Caco-2 (cell line): ENCODE data around the gene HBG1. TPM values are rescaled to one million over a fixed set of nuclear protein-coding genes. Genes with fewer than 3 reads are reported as not detected.

Source experiments
- BruUV-seq: library from RNA; stranded (reverse); fragments of 400-500 nt; replicated peaks from 2 replicates; lab custom pipeline; 2021; lab: Mats Ljungman, UMichigan
- CTCF ChIA-PET: fragments of 300-600 bp; sonication (Branson Sonifier 250); formaldehyde crosslinking; loops from one replicate; lab custom pipeline; 2022; ENCODE audit warnings: antibody characterized with exemption; lab: Charles Lee
- POLR2A ChIA-PET: fragments of 300-600 bp; sonication (Branson Sonifier 250); formaldehyde crosslinking; loops from one replicate; lab custom pipeline; 2022; ENCODE audit warnings: antibody characterized with exemption; lab: Charles Lee
- DNase-seq, 2 experiments: peaks; one replicate each; pipeline versions ENCODE4 v3.0.0 to v3.0.0-alpha.2; 2020 to 2022
- H3K27me3 ChIP-seq: replicated peaks from 2 replicates; pipeline ENCODE4 v1.6.0; 2011; ENCODE audit warnings: low read length; ENCODE audit not compliant: control insufficient read depth, insufficient read depth
- H3K36me3 ChIP-seq: 2 replicates; pipeline ENCODE4 v1.5.1; 2011; ENCODE audit warnings: low read length; ENCODE audit not compliant: control insufficient read depth, insufficient read depth
- H3K4me1 ChIP-seq: fragments of 250-450 bp; sonication (Bioruptor Pico); 2 replicates; pipeline ENCODE4 v1.5.1; 2020; ENCODE audit warnings: mild to moderate bottlenecking
- H3K4me3 ChIP-seq: 2 replicates; pipeline ENCODE4 v1.5.1; 2011; ENCODE audit warnings: low read depth, mild to moderate bottlenecking, control low read depth, low read length
- H3K9me3 ChIP-seq: fragments of 250-450 bp; sonication (Bioruptor Pico); 2 replicates; pipeline ENCODE4 v1.5.1; 2020; ENCODE audit warnings: mild to moderate bottlenecking, moderate library complexity
- H3K27ac Mint-ChIP-seq: one replicate; pipeline ENCODE4 v1.8.0; 2022; ENCODE audit warnings: mixed read lengths; ENCODE audit not compliant: unreplicated experiment
- H3K27me3 Mint-ChIP-seq: one replicate; pipeline ENCODE4 v1.8.0; 2022; ENCODE audit warnings: mixed read lengths; ENCODE audit not compliant: insufficient read depth, unreplicated experiment
- H3K36me3 Mint-ChIP-seq: one replicate; pipeline ENCODE4 v1.8.0; 2022; ENCODE audit warnings: mild to moderate bottlenecking, mixed read lengths; ENCODE audit not compliant: insufficient read depth, unreplicated experiment
- H3K4me1 Mint-ChIP-seq: one replicate; pipeline ENCODE4 v1.8.0; 2022; ENCODE audit warnings: low read depth, mixed read lengths; ENCODE audit not compliant: unreplicated experiment
- H3K4me3 Mint-ChIP-seq: one replicate; pipeline ENCODE4 v1.8.0; 2022; ENCODE audit warnings: mild to moderate bottlenecking, moderate library complexity, mixed read lengths; ENCODE audit not compliant: unreplicated experiment
- H3K9me3 Mint-ChIP-seq: one replicate; pipeline ENCODE4 v1.8.0; 2022; ENCODE audit warnings: mixed read lengths; ENCODE audit not compliant: unreplicated experiment
- intact Hi-C: fragments of 100-400 bp; cut with micrococcal nuclease; formaldehyde crosslinking; loops from one replicate; pipeline ENCODE4 v1.10.0; 2022; ENCODE audit not compliant: unreplicated experiment
- total RNA-seq: library from RNA; stranded (reverse); gene quantifications from 2 replicates; pipeline ENCODE4 v1.2.3, GENCODE V29; 2022
- TF ChIP-seq, protein P1 (sequence below), 2 experiments: fragments of 200-600 bp in 1 of 2; IDR thresholded peaks; 1 replicate in 1 of 2; 2 replicates in 1 of 2; pipeline versions ENCODE4 v1.5.1 to v1.8.0; 2011 to 2022; ENCODE audit warnings: antibody characterized with exemption in 1 of 2, control low read depth in 1 of 2, inconsistent platforms in 1 of 2, low read depth in 1 of 2, low read length in 1 of 2, mild to moderate bottlenecking in 1 of 2, moderate library complexity in 1 of 2; ENCODE audit not compliant: insufficient read depth in 1 of 2, severe bottlenecking in 1 of 2, unreplicated experiment in 1 of 2

The HBG1 gene
- total RNA-seq, 1 experiment from 2014 or later, result not detected

DNA sequence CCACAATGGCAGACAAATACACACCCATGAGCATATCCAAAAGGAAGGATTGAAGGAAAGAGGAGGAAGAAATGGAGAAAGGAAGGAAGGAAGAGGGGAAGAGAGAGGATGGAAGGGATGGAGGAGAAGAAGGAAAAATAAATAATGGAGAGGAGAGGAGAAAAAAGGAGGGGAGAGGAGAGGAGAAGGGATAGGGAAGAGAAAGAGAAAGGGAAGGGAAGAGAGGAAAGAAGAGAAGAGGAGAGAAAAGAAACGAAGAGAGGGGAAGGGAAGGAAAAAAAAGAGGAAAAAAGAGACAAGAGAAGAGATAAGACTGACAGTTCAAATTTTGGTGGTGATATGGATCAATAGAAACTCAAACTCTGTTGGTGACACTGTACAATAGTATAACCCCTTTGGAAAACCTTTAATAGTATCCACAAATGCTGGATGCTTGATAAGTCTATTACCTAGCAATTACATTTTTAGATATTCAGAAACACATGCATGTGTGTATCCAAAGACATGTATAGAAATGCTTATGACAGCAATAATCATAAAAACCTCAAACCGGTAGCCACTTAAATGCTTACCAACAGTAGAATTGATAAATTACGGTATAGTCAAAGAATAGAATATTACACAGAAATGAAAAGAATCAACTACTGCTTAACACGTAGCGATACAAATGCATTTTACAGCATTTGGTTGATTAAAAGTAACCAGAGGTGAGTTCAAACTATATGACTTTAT is 14.1 kb downstream of the HBG1 start:
- ChIA-PET POLR2A (no interaction called here), CTCF (no interaction called here)
- no peaks in the 10 kb centered on the region for H3K36me3 Mint-ChIP-seq
- no peaks in the 10 kb centered on the region for H3K36me3 ChIP-seq
- no peaks in the 10 kb centered on the region for H3K27me3 ChIP-seq
- BruUV-seq, result no TSS peak
- no peak overlapping the region for H3K4me3 ChIP-seq
- no peak for DNase-seq
- intact Hi-C loops, result no loop called here
- no peaks in the 10 kb centered on the region for H3K9me3 ChIP-seq
- no peaks in the 10 kb centered on the region for H3K4me1 ChIP-seq
- H3K9me3 Mint-ChIP-seq, result no peaks in the 10 kb centered on the region
- TF ChIP-seq, protein P1, sequence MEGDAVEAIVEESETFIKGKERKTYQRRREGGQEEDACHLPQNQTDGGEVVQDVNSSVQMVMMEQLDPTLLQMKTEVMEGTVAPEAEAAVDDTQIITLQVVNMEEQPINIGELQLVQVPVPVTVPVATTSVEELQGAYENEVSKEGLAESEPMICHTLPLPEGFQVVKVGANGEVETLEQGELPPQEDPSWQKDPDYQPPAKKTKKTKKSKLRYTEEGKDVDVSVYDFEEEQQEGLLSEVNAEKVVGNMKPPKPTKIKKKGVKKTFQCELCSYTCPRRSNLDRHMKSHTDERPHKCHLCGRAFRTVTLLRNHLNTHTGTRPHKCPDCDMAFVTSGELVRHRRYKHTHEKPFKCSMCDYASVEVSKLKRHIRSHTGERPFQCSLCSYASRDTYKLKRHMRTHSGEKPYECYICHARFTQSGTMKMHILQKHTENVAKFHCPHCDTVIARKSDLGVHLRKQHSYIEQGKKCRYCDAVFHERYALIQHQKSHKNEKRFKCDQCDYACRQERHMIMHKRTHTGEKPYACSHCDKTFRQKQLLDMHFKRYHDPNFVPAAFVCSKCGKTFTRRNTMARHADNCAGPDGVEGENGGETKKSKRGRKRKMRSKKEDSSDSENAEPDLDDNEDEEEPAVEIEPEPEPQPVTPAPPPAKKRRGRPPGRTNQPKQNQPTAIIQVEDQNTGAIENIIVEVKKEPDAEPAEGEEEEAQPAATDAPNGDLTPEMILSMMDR (IDR thresholded peaks at IDR 0.05; ENCODE audit: insufficient read depth in 1 of 2, low read depth in 1 of 2, low read length in 1 of 2, severe bottlenecking in 1 of 2, unreplicated experiment in 1 of 2), result no peak
- H3K27ac Mint-ChIP-seq, result no peak overlapping the region
- H3K4me3 Mint-ChIP-seq, result no peak overlapping the region
- H3K27me3 Mint-ChIP-seq, result peaks cover 16% of the 10 kb centered on the region
- H3K4me1 Mint-ChIP-seq, result no peaks in the 10 kb centered on the region

DNA sequence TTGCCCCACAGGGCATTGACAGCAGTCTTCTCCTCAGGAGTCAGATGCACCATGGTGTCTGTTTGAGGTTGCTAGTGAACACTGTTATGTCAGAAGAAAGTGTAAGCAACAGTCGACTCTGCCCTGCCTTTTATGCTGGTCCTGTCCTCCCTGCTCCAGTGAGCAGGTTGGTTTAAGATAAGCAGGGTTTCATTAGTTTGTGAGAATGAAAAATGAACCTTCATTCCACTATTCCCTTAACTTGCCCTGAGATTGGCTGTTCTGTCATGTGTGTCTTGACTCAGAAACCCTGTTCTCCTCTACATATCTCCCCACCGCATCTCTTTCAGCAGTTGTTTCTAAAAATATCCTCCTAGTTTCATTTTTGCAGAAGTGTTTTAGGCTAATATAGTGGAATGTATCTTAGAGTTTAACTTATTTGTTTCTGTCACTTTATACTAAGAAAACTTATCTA is 15.2 kb downstream of the HBG1 start, which contains the start of gene HBD:
Gene HBD (minus strand): TSS at position 103 of the 454 bp plus-strand sequence. CDS start 50 bp downstream, at position 53.
- Mint-ChIP-seq H3K27me3 (peaks cover 13% of the 10 kb centered on the region), H3K4me1 (no peaks in the 10 kb centered on the region), H3K9me3 (no peaks in the 10 kb centered on the region), H3K27ac (no peak within 1 kb of the TSS), H3K4me3 (no peak within 1 kb of the TSS), H3K36me3 (no peaks in the 10 kb centered on the region)
- POLR2A ChIA-PET, result no interaction called here
- BruUV-seq, result no TSS peak
- TF ChIP-seq, protein P1 (IDR thresholded peaks at IDR 0.05; ENCODE audit: insufficient read depth in 1 of 2, low read depth in 1 of 2, low read length in 1 of 2, severe bottlenecking in 1 of 2, unreplicated experiment in 1 of 2), result no peak
- no peaks in the 10 kb centered on the region for H3K4me1 ChIP-seq
- no peaks in the 10 kb centered on the region for H3K9me3 ChIP-seq
- no peak within 1 kb of the TSS for H3K4me3 ChIP-seq
- CTCF ChIA-PET, result no interaction called here
- no peaks in the 10 kb centered on the region for H3K36me3 ChIP-seq
- no peaks in the 10 kb centered on the region for H3K27me3 ChIP-seq
- intact Hi-C loops, result no loop called here
- no peak for DNase-seq

DNA sequence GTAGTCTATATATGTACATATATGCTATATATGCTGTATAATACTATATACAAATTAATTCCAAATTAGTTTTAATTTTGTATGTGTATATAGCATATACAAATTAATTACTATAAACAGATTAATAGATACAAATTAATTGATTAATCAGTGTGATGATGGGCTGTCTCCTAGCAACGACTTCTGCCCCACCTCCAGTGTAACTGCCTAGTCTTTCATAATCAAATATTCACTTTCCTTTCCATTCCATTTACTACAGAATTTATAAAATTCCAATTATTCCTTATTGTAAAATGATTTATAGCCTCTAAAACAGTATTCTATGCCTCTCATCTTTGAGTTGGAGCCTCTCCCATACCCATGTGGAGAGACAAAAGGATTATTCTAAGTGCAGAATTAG is 16.4 kb downstream of the HBG1 start:
- no peak overlapping the region for H3K27ac Mint-ChIP-seq
- H3K27me3 Mint-ChIP-seq, result peaks cover 9% of the 10 kb centered on the region
- Histone ChIP-seq H3K9me3 (no peaks in the 10 kb centered on the region), H3K4me1 (no peaks in the 10 kb centered on the region), H3K36me3 (no peaks in the 10 kb centered on the region), H3K4me3 (no peak overlapping the region), H3K27me3 (no peaks in the 10 kb centered on the region)
- H3K4me1 Mint-ChIP-seq, result no peaks in the 10 kb centered on the region
- no peak overlapping the region for H3K4me3 Mint-ChIP-seq
- no peaks in the 10 kb centered on the region for H3K9me3 Mint-ChIP-seq
- ChIA-PET CTCF (no interaction called here), POLR2A (no interaction called here)
- TF ChIP-seq, protein P1 (IDR thresholded peaks at IDR 0.05; ENCODE audit: insufficient read depth in 1 of 2, low read depth in 1 of 2, low read length in 1 of 2, severe bottlenecking in 1 of 2, unreplicated experiment in 1 of 2), result no peak
- no peaks in the 10 kb centered on the region for H3K36me3 Mint-ChIP-seq
- intact Hi-C loops, result no loop called here
- BruUV-seq, result no TSS peak
- no peak for DNase-seq
